HG02885 (cell line): ENCODE data around the gene DDB1.

Experiments used
- ATAC-seq: cut with Tn5 transposase; IDR thresholded peaks from one replicate; pipeline ENCODE4 v1.9.1; 2021; ENCODE audit warnings: mild to moderate bottlenecking; ENCODE audit not compliant: unreplicated experiment, poor library complexity

Gene DDB1

GRCh38 chr11:61302550-61302949 lies 30.4 kb downstream of the DDB1 start:
- no peak for ATAC-seq

- ATAC-seq, result no peak
Observed at GRCh38 chr11:61298663-61299244, 34.2 kb downstream of the DDB1 start.

- ATAC-seq, result no peak
Observed at GRCh38 chr11:61297746-61298145, 35.2 kb downstream of the DDB1 start.

- no peak for ATAC-seq
Observed at GRCh38 chr11:61297341-61297740, 35.6 kb downstream of the DDB1 start.

DNA sequence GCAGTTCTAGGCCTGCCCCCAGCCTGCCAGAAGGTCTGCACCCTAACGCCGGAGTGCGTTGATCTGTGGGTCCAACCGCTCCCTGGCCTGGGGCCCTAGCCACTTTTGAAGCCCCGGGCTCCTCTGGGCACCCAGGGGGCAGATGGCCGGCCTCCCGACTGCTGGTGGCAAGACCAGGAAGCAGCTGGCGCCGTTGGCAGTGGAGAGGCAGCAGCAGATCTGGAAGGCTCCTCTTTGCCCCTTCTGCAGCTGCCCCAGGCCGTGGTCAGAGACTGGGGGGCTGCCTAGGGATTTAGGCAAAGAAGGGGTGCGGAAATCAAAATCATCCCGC lies 37.3 kb downstream of the DDB1 start:
- no peak for ATAC-seq

DNA sequence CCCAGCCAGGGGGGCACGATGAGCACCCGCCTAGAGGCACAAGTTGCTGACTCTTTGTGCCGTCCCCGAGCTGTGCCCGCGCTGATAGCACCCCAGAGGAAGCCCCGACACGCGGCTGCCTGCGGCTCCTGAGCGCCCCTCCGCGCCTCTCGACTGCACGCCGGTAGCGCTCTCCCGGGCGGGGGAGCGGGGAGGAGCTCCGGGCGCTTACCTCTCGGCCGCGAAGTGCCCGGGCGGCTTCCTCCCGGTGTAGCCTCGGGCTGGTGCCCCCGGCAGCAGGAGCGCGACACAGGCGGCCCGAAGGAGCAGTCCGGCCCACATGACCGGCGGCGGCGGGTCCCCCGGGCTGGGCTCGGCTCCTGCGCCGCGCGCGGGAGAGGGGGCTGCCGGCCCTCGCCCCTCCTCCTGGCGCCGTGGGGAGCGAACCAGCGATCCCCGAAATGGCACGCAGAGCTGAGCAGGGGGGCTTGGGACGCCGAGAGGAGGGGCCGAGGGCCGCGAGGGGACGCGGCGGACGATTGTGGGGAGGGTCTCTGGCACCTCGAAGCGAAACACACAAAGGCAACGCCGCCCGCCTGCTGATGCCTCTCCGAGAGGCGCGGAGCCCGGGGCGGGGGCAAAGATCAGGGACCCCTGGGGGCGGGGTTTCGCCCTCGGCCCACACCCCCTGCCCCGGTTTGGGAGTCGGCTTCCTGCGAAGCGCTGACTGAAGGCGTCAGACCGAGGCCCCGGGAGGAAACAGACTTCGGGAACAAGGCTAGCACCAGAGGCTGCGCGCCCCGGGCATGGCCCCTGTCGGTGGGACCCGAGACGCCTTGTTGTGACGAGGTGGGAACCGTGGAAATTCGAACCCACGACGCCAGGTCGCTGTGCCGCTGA lies 37.9 kb downstream of the DDB1 start, which contains the start of gene VWCE:
VWCE (minus strand) TSS at position 600 of the 879 bp plus-strand sequence; CDS start at position 321, 279 bp downstream.
- ATAC-seq, result peak; percentile 74

GRCh38 chr11:61293867-61294716 lies 38.8 kb downstream of the DDB1 start:
- peak; percentile 41 for ATAC-seq

- ATAC-seq, result no peak
Observed at GRCh38 chr11:61292356-61292755, 40.5 kb downstream of the DDB1 start.

DNA sequence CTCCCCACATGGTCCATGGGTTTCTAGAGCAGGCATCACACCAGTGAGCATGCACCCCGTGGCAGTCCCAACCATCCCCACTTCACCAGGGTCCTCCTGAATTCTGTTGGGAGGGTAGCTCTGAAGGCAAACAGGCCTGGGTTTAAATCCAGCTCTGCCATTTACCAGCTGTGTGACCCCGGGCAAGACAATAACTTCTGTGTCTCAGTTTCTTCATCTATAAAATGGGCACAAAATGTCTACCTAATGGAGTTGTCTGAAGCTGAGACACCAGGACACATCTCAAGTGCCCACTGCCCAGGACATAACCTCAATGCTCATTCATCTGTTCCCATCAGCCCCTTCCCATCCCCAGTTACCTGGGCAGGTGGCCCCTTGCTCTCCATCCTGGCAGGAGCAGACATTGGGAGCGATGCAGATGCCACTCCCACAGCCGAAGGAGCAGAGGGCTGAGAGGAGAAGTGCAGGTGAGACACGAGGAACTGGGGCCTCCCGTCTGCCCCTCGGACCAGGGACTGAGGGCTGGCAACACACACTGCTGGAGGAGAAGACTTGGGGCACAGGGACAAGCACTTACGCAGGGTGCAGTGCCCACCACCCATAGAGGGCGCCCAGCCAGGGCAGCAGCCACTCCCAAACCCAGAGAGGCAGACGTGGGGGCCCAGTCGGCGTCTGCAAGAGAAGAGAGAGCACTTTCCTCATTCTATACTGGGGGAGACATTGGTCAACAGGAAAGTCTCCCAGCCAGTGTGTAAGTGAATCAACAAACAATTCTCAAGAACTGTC lies 41.8 kb downstream of the DDB1 start:
- no peak for ATAC-seq

DNA sequence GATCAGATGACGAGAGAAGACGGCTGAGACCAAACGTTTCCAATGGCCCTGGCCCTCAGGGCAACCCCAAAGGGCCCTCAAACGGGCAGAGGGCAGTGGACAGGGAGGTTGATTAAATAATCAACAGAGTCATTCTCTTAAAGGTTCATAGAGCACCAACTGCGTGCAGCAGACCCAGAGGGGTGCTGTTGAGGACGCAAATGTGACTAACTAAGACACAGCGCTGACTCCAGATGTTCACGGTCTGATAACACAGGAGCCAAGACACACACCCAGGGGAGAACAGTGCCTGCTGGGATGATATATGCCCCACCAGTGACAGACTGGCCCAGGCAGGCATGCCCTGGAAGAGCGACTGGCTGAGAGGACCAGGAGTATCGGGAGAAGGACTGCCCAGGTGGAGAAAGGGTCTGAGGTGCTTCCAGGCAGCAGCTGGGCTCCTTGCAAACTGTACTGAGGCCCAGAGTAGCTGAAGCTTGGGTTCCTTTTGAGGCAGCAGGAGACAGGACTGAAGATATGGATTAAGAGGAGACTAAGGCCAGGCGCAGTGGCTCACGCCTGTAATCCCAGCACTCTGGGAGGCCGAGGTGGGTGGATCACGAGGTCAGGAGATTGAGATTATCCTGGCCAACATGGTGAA lies 45.4 kb downstream of the DDB1 start:
- no peak for ATAC-seq

- no peak for ATAC-seq
Observed at GRCh38 chr11:61283613-61284012, 49.3 kb downstream of the DDB1 start.

GRCh38 chr11:61281581-61282250 lies 51.2 kb downstream of the DDB1 start:
- ATAC-seq, result no peak

DNA sequence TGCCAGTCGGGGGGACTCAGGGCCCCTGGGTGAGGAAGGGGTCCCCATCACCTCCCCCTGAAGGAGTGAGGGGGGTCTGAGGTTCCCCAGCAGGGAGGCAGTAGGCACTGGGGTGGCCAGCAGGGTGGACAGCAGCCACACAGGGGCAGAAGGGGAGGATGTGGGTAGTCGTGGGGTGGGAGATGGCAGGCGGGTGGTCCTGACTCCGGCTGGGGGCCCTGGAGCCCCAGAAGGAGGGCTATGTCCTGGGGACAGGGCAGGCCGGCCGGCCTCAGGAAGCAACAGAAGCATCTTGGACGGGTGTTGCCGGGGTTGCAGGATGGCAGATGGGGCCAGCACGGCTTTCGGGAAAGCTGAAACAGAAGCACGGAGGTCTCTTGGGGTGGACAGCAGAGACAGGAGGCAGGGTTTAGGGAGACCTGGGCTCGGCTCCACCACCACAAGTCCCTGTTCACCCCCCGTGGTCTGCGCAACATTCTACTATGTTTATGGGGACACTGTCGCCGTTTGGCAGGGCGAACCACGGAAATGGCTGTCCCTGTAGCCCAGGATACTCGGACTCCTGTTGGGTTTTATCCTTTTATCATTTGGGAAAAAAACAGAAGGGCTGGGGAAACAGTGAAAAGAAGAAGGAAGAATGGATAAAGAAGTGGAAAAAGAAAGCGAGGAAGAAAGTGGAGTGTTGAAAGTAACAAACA lies 51.9 kb downstream of the DDB1 start:
- ATAC-seq, result no peak

GRCh38 chr11:61279934-61280659 lies 52.8 kb downstream of the DDB1 start:
- no peak for ATAC-seq

DNA sequence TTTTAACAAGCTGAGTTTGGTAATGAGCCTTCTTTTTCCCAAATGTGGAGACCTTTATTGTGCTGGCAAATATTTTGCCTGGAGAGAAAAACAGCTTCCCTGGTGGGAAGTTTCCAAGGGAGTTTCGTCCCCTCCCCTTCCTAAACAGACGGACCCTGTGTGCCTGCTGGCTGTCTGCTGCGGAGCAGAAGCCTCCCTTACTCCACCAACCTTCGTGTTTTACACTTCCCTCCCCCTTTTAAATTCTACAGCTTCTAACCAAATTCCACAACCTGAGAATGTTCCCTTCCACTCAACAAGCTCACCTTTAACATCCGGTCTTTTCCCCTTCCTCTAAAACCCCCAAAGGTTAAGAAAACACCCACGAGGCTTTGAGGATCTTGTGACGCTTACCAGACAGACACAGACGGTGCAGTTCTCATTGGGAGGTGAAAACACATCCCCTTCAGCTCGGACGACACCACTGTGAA lies 54.9 kb downstream of the DDB1 start:
- no peak for ATAC-seq

DNA sequence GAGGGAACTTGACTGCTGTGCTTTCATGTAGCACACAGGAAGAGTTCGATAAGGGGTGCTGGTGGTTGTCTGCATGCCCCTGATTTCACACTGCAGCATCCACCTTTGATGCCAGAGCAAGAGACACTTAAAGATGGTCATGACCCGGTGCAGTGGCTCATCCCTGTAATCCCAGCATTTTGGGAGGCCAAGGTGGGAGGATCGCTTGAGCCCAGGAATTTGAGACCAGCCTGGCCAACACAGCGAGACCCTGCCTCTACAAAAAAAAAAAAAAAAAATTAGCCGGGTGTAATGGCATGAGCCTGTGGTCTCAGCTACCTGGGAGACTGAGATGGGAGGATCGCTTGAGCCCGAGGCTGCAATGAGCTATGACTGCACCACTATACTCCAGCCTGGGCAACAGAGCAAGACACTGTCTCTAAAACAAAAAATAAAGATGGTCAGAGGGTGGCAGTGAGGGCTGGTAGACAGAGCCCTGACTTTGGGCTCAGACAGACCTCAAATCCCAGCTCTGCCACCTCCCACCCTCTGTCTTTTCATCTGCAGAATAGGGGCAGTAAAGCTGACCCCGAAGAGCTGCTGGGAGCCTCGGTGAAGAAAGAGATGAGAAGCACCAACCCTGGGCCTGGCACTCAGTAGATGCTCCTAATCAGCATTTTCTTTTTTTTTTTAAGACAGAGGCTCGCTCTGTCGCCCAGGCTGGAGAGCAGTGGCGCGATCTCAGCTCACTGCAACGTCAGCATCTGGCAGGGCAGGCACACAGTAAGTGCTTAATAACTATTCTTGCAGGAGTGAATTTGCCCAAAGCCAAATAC lies 55.5 kb downstream of the DDB1 start:
- no peak for ATAC-seq

GRCh38 chr11:61275191-61275590 lies 57.7 kb downstream of the DDB1 start:
- no peak for ATAC-seq
